A673 (cell line): Measurements from ENCODE around the gene KDM4B.
"Not testable (repeated sequence)": the region's sequence is repeated elsewhere in the genome, so short reads cannot be mapped to it uniquely, and the experiment has no call there.

Experiments used
- CTCF ChIP-seq: fragments of 300-800, 200-600 bp; sonication (generic); conservative IDR thresholded peaks from 2 replicates; pipeline ENCODE4 v1.5.1; 2017; ENCODE audit warnings: low read depth, mild to moderate bottlenecking, antibody characterized with exemption, low read length, moderate library complexity, mixed read lengths
- EZH2 ChIP-seq: fragments of 200-600 bp; sonication (generic); IDR thresholded peaks from 2 replicates; pipeline ENCODE4 v1.6.1; 2017; ENCODE audit warnings: borderline replicate concordance, low read depth, mild to moderate bottlenecking, mixed read lengths, antibody characterized with exemption, low read length; ENCODE audit not compliant: poor library complexity, severe bottlenecking

- not testable (repeated sequence) for TF ChIP-seq EZH2
- peak; percentile 72 for TF ChIP-seq CTCF
These were observed 60.7 kb downstream of the KDM4B start for GRCh38 chr19:5029596-5029995.
